Activated CD4-positive, alpha-beta memory T cell treated with anti-CD3 and anti-CD28 coated beads for 36 hours (primary cell): Measurements from ENCODE around the gene PIGR. TPM values are rescaled to one million over a fixed set of nuclear protein-coding genes. Genes with fewer than 3 reads are reported as not detected.

Source experiments
- CTCF ChIA-PET: fragments of 350-600 bp; sonication (Branson Sonifier 250); formaldehyde crosslinking; loops from one replicate; lab custom pipeline; 2021; ENCODE audit warnings: antibody characterized with exemption, inconsistent platforms; lab: Charles Lee
- POLR2A ChIA-PET: fragments of 350-600 bp; sonication (Branson Sonifier 250); formaldehyde crosslinking; loops from one replicate; lab custom pipeline; 2021; ENCODE audit warnings: antibody characterized with exemption; lab: Charles Lee
- DNase-seq: peaks from one replicate; pipeline ENCODE4 v3.0.0-alpha.2; 2020
- H3K27ac Mint-ChIP-seq: one replicate; pipeline ENCODE4 v1.8.0; 2021; ENCODE audit warnings: mixed read lengths
- H3K27me3 Mint-ChIP-seq: one replicate; pipeline ENCODE4 v1.8.0; 2021; ENCODE audit warnings: mixed read lengths
- H3K36me3 Mint-ChIP-seq: one replicate; pipeline ENCODE4 v1.8.0; 2021; ENCODE audit warnings: mixed read lengths
- H3K4me1 Mint-ChIP-seq: one replicate; pipeline ENCODE4 v1.8.0; 2021; ENCODE audit warnings: low read depth, mixed read lengths
- H3K4me3 Mint-ChIP-seq: one replicate; pipeline ENCODE4 v1.8.0; 2021; ENCODE audit warnings: mild to moderate bottlenecking, mixed read lengths
- H3K9me3 Mint-ChIP-seq: one replicate; pipeline ENCODE4 v1.8.0; 2021; ENCODE audit warnings: mixed read lengths
- intact Hi-C: fragments of 100-400 bp; cut with micrococcal nuclease; formaldehyde crosslinking; loops from one replicate; pipeline ENCODE4 v1.15.1; 2023
- total RNA-seq, 2 experiments: library from RNA; stranded (reverse); gene quantifications; one replicate each; pipeline ENCODE4 v1.2.3, GENCODE V29; 2021

PIGR gene
- total RNA-seq, 2 experiments from 2014 or later, result 0.10 TPM

GRCh38 chr1:206972728-206973127 lies 26.5 kb upstream of the PIGR start:
- H3K36me3 Mint-ChIP-seq, result no peaks in the 10 kb centered on the region
- intact Hi-C loops, result no loop called here
- POLR2A ChIA-PET, result no interaction called here
- peaks cover 8% of the 10 kb centered on the region for H3K4me1 Mint-ChIP-seq
- H3K9me3 Mint-ChIP-seq, result no peaks in the 10 kb centered on the region
- CTCF ChIA-PET, result interaction anchor here (0.6 to 3.1 kb wide), 5 partner anchors 9 to 462 kb away, joined by 3 to 25 read pairs (median 4); no protein-coding TSS in a partner anchor
- no peak for DNase-seq
- no peak overlapping the region for H3K27ac Mint-ChIP-seq
- H3K4me3 Mint-ChIP-seq, result no peak overlapping the region
- peaks cover 9% of the 10 kb centered on the region for H3K27me3 Mint-ChIP-seq

GRCh38 chr1:206971029-206971655 lies 24.9 kb upstream of the PIGR start:
- POLR2A ChIA-PET, result no interaction called here
- no peak for DNase-seq
- intact Hi-C loops, result no loop called here
- CTCF ChIA-PET, result interaction anchor here (0.8 to 3.1 kb wide), 4 partner anchors 11 to 245 kb away, joined by 3 to 25 read pairs (median 6); no protein-coding TSS in a partner anchor
- Mint-ChIP-seq H3K4me3 (no peak overlapping the region), H3K4me1 (peaks cover 19% of the 10 kb centered on the region), H3K27ac (no peak overlapping the region), H3K9me3 (no peaks in the 10 kb centered on the region), H3K36me3 (no peaks in the 10 kb centered on the region), H3K27me3 (peaks cover 9% of the 10 kb centered on the region)

GRCh38 chr1:206970446-206970845 lies 24.2 kb upstream of the PIGR start, which contains the start of gene FCAMR:
TSS of gene FCAMR (minus strand) at chr1:206970460. CDS start at chr1:206970125, 335 bp downstream.
- Mint-ChIP-seq H3K4me3 (no peak within 1 kb of the TSS), H3K27ac (no peak within 1 kb of the TSS), H3K27me3 (peaks cover 9% of the 10 kb centered on the region), H3K36me3 (no peaks in the 10 kb centered on the region), H3K4me1 (peaks cover 19% of the 10 kb centered on the region), H3K9me3 (no peaks in the 10 kb centered on the region)
- POLR2A ChIA-PET, result no interaction called here
- CTCF ChIA-PET, result interaction anchor here (1.2 to 2.0 kb wide), 3 partner anchors 12 to 34 kb away, joined by 4 to 7 read pairs (median 5); no protein-coding TSS in a partner anchor
- DNase-seq, result no peak
- intact Hi-C loops, result no loop called here

GRCh38 chr1:206969090-206969489 lies 22.8 kb upstream of the PIGR start:
- peaks cover 19% of the 10 kb centered on the region for H3K4me1 Mint-ChIP-seq
- CTCF ChIA-PET, result interaction anchor here (1.0 to 2.0 kb wide), 3 partner anchors 13 to 34 kb away, joined by 3 to 7 read pairs (median 5); no protein-coding TSS in a partner anchor
- intact Hi-C loops, result no loop called here
- H3K36me3 Mint-ChIP-seq, result no peaks in the 10 kb centered on the region
- H3K4me3 Mint-ChIP-seq, result no peak overlapping the region
- POLR2A ChIA-PET, result no interaction called here
- peaks cover 9% of the 10 kb centered on the region for H3K27me3 Mint-ChIP-seq
- DNase-seq, result no peak
- no peak overlapping the region for H3K27ac Mint-ChIP-seq
- no peaks in the 10 kb centered on the region for H3K9me3 Mint-ChIP-seq

- DNase-seq, result no peak
- ChIA-PET POLR2A (interaction anchor here (0.6 kb wide), 1 partner anchor 164 kb away, joined by 3 read pairs; no protein-coding TSS in a partner anchor), CTCF (interaction anchor here (1.0 to 1.3 kb wide), 3 partner anchors 13 to 100 kb away, joined by 3 to 4 read pairs (median 3); no protein-coding TSS in a partner anchor)
- Mint-ChIP-seq H3K4me1 (peaks cover 27% of the 10 kb centered on the region), H3K27me3 (peaks cover 7% of the 10 kb centered on the region), H3K4me3 (no peak overlapping the region), H3K36me3 (no peaks in the 10 kb centered on the region), H3K27ac (no peak overlapping the region), H3K9me3 (no peaks in the 10 kb centered on the region)
- intact Hi-C loops, result no loop called here
Measured at GRCh38 chr1:206967096-206967849, 21.0 kb upstream of the PIGR start.

GRCh38 chr1:206965781-206966180 lies 19.5 kb upstream of the PIGR start:
- intact Hi-C loops, result no loop called here
- DNase-seq, result no peak
- Mint-ChIP-seq H3K4me1 (peaks cover 31% of the 10 kb centered on the region), H3K36me3 (no peaks in the 10 kb centered on the region), H3K27ac (no peak overlapping the region), H3K9me3 (no peaks in the 10 kb centered on the region), H3K27me3 (peaks cover 6% of the 10 kb centered on the region), H3K4me3 (no peak overlapping the region)
- ChIA-PET POLR2A (no interaction called here), CTCF (interaction anchor here (0.9 kb wide), 1 partner anchor 231 kb away, joined by 3 read pairs; no protein-coding TSS in a partner anchor)

GRCh38 chr1:206963740-206964139 lies 17.5 kb upstream of the PIGR start:
- H3K4me3 Mint-ChIP-seq, result no peak overlapping the region
- POLR2A ChIA-PET, result no interaction called here

GRCh38 chr1:206963119-206963712 lies 16.9 kb upstream of the PIGR start:
- peaks cover 28% of the 10 kb centered on the region for H3K4me1 Mint-ChIP-seq
- ChIA-PET POLR2A (no interaction called here), CTCF (interaction anchor here (1.7 kb wide), 1 partner anchor 18 kb away, joined by 3 read pairs; no protein-coding TSS in a partner anchor)
- H3K27ac Mint-ChIP-seq, result no peak overlapping the region
- no peaks in the 10 kb centered on the region for H3K9me3 Mint-ChIP-seq
- no peak for DNase-seq
- H3K27me3 Mint-ChIP-seq, result no peaks in the 10 kb centered on the region
- H3K4me3 Mint-ChIP-seq, result no peak overlapping the region
- intact Hi-C loops, result no loop called here
- no peaks in the 10 kb centered on the region for H3K36me3 Mint-ChIP-seq

More at GRCh38 chr1:206963740-206964139, 17.5 kb upstream of the PIGR start:
- intact Hi-C loops, result no loop called here
- Mint-ChIP-seq H3K27ac (no peak overlapping the region), H3K4me1 (peaks cover 31% of the 10 kb centered on the region), H3K36me3 (no peaks in the 10 kb centered on the region), H3K27me3 (no peaks in the 10 kb centered on the region), H3K9me3 (no peaks in the 10 kb centered on the region)
- no peak for DNase-seq
- CTCF ChIA-PET, result interaction anchor here (1.7 kb wide), 1 partner anchor 18 kb away, joined by 3 read pairs; no protein-coding TSS in a partner anchor

GRCh38 chr1:206962272-206962671 lies 16.0 kb upstream of the PIGR start:
- no peaks in the 10 kb centered on the region for H3K36me3 Mint-ChIP-seq
- H3K27ac Mint-ChIP-seq, result no peak overlapping the region
- peaks cover 19% of the 10 kb centered on the region for H3K4me1 Mint-ChIP-seq
- intact Hi-C loops, result no loop called here
- POLR2A ChIA-PET, result no interaction called here
- no peaks in the 10 kb centered on the region for H3K9me3 Mint-ChIP-seq
- CTCF ChIA-PET, result interaction anchor here (1.5 to 1.7 kb wide), 2 partner anchors 19 to 22 kb away, joined by 3 to 4 read pairs; no protein-coding TSS in a partner anchor
- no peak for DNase-seq
- peaks cover under 1% of the 10 kb centered on the region for H3K27me3 Mint-ChIP-seq
- H3K4me3 Mint-ChIP-seq, result no peak overlapping the region

- no peak for DNase-seq
- Mint-ChIP-seq H3K9me3 (no peaks in the 10 kb centered on the region), H3K4me1 (peaks cover 13% of the 10 kb centered on the region), H3K4me3 (no peak overlapping the region), H3K27me3 (peaks cover 4% of the 10 kb centered on the region), H3K36me3 (no peaks in the 10 kb centered on the region), H3K27ac (no peak overlapping the region)
- POLR2A ChIA-PET, result no interaction called here
- intact Hi-C loops, result no loop called here
- CTCF ChIA-PET, result interaction anchor here (1.2 to 1.5 kb wide), 2 partner anchors 21 to 22 kb away, joined by 3 to 4 read pairs; no protein-coding TSS in a partner anchor
Measured at GRCh38 chr1:206961668-206962067, 15.4 kb upstream of the PIGR start.

GRCh38 chr1:206960676-206961386 lies 14.6 kb upstream of the PIGR start:
- DNase-seq, result no peak
- no peaks in the 10 kb centered on the region for H3K36me3 Mint-ChIP-seq
- H3K4me1 Mint-ChIP-seq, result peaks cover 12% of the 10 kb centered on the region
- H3K4me3 Mint-ChIP-seq, result no peak overlapping the region
- intact Hi-C loops, result no loop called here
- no peaks in the 10 kb centered on the region for H3K9me3 Mint-ChIP-seq
- POLR2A ChIA-PET, result no interaction called here
- peaks cover 4% of the 10 kb centered on the region for H3K27me3 Mint-ChIP-seq
- CTCF ChIA-PET, result interaction anchor here (1.2 to 1.5 kb wide), 2 partner anchors 22 to 23 kb away, joined by 3 to 4 read pairs; no protein-coding TSS in a partner anchor
- no peak overlapping the region for H3K27ac Mint-ChIP-seq
